NCI-H748 (cell line): Measurements from ENCODE around the gene KRTAP5-5.
"Not testable (repeated sequence)": the region's sequence is repeated elsewhere in the genome, so short reads cannot be mapped to it uniquely, and the experiment has no call there.

Experiments used
- DNase-seq: peaks from one replicate; lab custom pipeline; 2025; ENCODE audit not compliant: unreplicated experiment; lab: John Stamatoyannopoulos, UW

The KRTAP5-5 gene, protein sequence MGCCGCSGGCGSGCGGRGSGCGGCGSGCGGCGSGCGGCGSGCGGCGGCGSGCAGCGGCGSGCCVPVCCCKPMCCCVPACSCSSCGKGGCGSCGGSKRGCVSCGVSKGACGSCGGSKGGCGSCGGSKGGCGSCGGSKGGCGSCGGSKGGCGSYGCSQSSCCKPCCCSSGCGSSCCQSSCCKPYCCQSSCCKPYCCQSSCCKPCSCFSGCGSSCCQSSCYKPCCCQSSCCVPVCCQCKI

DNA sequence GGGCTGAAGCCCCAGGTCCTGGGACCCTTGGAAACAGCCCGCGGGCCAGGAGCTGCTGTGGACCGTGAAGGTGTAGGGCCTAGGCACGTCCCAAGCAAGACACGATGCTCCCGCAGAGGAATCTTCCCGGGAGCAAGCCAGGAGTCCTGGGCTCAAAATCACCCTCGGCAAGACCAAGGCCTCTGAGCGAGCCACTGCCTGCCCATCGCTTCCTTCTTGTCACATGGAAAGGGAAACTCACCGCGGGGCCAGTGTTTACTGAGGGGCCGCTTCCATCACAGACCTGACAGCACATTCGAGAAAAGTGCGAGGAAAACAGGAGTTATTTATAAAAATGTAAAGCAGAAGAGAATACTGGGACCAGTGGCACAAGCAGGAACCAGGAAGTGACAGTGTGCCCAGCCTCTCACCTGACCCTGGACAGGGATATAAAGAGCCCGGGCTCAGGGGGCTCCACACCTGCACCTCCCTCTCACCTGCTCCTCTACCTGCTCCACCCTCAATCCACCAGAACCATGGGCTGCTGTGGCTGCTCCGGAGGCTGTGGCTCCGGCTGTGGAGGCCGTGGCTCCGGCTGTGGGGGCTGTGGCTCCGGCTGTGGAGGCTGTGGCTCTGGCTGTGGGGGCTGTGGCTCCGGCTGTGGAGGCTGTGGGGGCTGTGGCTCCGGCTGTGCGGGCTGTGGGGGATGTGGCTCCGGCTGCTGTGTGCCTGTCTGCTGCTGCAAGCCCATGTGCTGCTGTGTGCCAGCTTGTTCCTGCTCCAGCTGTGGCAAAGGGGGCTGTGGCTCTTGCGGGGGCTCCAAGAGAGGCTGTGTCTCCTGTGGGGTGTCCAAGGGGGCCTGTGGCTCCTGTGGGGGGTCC lies at the start of gene KRTAP5-5:
Gene KRTAP5-5, plus strand, starts transcription at position 450 of the 860 bp plus-strand sequence. Its CDS starts 66 bp downstream, at position 516.
- DNase-seq, result no peak

DNA sequence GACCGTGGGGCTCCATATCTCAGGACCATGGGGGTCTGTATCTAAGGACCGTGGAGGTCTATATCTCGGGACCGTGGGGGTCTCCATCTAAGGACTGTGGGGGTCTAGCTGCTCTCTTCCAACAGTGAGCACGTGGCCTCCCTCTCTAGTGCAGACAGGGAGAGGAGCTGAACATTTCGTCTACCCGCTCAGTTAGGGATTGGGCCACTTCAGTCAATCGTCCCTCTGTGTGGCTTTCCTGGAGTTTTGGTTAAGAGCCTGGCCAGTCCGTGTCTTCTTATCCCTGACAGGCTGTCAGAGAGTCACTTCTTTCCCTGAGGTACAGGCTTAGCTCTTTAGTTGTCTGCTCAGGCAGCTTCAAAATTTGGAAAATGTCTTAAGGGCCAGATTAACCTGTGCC lies 47.6 kb upstream of the KRTAP5-5 start:
- no peak for DNase-seq

DNA sequence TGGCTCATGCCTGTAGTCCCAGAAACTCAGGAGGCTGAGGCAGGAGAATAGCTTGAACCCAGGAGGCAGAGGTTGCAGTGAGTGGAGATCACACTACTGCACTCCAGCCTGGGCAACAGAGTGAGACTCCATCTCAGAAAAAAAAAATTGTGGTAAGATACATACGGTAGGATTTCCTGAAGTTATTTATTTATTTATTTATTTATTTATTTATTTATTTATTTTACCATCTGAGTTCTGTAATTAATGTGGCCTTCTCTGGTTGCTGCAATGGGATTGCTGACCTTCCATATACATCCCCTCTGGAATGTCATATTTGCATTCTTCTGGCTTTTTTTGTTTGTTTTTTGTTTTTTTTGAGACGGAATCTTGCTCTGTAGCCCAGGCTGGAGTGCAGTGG lies 46.7 kb upstream of the KRTAP5-5 start:
- not testable (repeated sequence) for DNase-seq

DNA sequence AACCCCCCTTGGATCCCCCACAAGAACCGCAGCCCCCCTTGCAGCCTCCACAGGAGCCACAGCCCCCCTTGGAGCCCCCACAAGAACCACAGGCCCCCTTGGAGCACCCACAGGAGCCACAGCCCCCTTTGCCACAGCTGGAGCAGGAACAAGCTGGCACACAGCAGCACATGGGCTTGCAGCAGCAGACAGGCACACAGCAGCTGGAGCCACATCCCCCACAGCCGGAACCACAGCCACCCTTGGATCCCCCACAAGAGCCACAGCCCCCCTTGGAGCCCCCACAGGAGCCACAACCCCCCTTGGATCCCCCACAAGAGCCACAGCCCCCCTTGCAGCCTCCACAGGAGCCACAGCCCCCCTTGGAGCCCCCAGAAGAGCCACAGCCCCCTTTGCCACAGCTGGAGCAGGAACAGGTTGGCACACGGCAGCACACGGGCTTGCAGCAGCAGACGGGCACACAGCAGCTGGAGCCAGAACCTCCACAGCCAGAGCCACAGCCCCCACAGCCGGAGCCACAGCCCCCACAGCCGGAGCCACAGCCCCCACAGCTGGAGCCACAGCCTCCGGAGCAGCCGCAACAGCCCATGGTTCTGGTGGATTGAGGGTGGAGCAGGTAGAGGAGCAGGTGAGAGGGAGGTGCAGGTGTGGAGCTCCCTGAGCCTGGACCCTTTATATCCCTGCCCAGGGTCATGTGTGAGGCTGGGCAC lies 44.8 kb upstream of the KRTAP5-5 start, which contains the start of gene KRTAP5-1:
Gene KRTAP5-1, minus strand, starts transcription at position 623 of the 710 bp plus-strand sequence. Its CDS starts 34 bp downstream, at position 589.
- not testable (repeated sequence) for DNase-seq

DNA sequence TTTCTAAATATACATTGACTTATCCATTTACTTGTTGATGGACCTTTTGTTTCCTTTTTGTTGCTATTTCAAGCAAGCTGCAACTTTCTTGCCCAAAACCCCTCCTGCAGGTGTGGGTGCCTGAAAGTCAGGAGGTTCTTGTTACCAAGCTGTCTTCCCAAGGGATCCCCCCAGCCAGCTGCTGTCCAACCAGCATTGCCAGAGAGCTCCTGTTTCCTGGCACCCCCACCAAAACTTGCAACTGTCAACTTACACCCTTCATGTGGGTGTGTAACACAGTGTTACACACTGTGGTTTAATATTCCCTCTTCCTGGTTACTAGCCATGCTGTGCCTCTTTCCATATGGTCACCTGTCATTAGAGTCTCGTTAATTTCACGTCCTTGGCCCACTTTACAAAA lies 42.9 kb upstream of the KRTAP5-5 start:
- no peak for DNase-seq

DNA sequence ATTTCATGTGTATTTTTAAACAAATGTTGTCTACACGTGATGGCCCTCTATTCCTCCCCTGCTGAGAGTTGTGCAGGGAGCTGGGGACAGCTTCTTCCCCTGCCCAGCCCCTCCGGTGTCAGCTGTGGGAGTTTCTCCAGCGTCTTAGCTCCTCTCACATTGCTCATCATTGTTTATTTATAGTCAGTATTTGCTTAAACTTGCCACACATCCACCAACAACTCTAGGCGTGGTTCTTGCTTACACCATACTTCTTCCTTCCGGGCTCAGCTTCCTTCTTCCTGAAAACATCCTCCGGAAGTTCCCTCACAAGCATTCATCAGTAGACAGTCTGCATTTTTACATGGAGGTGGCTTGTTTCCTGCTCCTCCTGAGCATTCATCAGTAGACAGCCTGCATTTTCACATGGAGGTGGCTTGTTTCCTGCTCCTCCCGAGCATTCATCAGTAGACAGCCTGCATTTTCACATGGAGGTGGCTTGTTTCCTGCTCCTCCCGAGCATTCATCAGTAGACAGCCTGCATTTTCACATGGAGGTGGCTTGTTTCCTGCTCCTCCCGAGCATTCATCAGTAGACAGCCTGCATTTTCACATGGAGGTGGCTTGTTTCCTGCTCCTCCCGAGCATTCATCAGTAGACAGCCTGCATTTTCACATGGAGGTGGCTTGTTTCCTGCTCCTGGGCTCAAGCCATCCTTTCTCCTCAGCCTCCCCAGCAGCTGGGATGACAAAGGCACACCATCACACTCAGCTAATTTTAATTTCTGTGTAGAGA lies 40.2 kb upstream of the KRTAP5-5 start:
- DNase-seq, result not testable (repeated sequence)

DNA sequence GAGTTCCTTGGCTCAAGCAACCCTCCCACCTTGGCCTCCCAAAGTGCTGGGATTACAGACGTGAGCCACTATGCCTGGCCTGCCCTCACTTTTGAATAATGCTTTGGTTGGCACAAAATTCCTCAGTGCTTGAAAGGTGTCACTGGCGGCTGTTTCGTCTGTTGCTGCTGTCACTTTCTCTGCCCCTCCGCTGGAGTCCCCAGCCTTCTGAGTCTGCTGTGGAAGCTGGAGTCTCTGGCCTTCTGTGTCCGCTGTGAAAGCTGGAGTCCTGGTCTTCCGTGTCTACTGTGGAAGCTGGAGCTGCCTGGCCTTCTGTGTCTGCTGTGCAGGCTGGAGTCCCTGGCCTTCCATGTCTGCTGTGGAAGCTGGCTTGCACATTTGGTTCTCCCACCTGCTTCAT lies 39.6 kb upstream of the KRTAP5-5 start:
- DNase-seq, result no peak

DNA sequence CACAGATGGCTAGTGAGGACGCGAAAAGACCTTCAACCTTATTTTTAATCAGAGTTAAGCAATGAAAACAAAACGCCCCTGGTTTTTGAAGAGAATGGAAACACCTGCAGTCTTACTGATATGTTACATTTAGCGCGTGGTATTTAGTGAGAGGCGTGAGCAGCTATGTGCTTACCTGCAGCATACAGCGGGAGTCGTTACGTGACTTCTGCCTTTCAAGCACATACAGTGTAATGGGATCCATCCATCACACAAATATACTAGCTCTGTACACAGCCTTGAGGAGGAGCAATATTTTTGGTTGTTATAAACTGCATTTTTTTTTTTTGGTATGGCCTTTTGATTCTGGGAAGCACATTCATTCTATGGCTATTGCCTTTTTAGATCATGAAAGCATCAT lies 36.9 kb upstream of the KRTAP5-5 start:
- DNase-seq, result peak; percentile 87

DNA sequence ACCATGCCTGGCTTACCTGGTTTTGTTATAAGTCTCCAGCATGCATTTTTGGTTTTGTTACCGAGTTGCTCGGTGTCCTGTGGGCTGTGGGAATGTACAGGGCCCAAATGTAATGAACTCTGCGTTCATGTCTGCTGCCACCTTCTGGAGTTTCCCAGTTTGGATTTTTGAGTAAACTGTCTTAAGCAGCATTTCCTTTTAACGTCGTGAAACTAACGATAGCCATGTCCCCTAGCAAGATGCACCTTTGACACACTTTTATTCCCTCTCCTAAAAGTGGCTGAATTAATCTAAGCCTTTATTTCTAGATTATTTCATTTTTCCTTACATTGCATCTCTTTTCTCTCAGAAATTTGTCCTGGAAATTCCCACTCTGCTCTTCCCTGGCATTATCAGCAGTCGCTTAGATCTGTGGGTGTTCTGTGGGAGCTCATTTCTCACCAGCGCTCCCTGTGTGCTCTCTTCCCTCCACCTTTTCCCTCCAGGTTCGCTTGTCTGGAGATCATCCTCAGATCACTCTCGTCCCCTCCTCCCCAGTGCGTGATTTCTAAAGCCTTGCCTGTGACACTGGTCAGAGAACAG lies 33.5 kb upstream of the KRTAP5-5 start:
- DNase-seq, result peak; percentile 19

DNA sequence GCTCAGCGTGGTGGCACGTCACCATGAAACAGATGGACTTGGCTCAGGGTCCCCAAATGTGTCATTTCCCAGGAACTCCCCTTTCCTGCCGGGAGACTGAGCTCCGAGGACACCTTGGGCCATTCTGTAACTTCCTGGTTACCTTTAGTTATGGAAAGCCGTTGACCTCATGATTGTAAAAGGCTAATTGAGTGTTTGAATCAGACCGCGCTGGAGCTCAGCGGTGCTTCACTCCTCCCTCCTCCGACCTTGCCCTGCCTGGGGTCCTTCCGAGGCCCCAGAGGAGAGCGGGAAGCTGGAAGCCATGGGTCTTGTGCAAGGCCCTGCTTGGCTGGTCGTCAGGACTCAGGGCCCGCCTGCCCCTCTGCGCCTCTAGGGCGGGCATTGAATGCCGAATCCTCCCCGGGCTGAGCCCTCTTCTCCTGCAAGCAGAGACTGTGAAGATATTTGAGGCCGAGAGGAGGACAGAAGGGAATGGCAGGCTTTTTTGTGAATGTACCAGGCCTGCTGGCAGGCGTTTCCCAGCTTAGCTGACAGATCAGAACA lies 32.9 kb upstream of the KRTAP5-5 start:
- peak; percentile 65 for DNase-seq

DNA sequence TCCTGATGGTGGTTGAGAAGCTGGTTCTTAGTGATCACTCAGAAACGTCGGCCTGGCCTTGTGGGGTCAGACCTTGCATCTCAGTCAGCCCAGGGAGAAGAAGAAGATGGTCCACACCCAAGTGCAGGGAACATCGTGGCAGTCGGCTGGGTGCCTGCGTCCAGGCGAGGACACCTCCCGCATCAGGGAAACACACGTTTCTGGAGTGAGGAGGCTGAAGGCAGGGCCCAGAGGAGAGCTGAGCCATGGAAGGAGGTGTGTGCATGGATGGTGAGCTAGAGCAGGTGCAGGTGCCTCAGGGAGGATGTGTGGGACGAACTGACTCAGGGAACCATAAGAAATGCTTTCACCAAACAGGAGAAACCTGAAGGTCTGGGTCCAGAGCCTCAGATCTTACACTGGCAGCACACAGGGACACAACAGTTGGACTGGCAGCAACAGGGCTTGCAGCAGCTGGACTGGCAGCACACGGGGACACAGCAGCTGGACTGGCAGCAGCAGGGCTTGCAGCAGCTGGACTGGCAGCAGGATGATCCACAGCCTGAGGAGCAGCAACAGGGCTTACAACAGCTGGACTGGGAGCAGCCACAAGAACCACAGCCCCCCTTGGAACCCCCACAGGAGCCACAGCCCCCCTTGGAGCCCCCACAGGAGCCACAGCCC lies 32.1 kb upstream of the KRTAP5-5 start:
- no peak for DNase-seq

DNA sequence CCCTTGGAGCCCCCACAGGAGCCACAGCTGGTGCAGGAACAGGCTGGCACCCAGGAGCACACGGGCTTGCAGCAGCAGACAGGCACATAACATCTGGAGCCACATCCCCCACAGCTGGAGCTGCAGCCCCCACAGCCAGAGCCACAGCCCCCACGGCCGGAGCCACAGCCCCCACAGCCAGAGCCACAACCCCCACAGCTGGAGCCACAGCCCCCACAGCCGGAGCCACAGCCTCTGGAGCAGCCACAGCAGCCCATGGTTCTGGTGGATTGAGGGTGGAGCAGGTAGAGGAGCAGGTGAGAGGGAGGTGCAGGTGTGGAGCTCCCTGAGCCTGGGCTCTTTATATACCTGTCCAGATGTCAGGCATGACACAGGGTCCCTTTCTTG lies 31.6 kb upstream of the KRTAP5-5 start, which contains the start of gene KRTAP5-2:
Gene KRTAP5-2, minus strand, starts transcription at position 301 of the 387 bp plus-strand sequence. Its CDS starts 44 bp downstream, at position 257.
- no peak for DNase-seq

DNA sequence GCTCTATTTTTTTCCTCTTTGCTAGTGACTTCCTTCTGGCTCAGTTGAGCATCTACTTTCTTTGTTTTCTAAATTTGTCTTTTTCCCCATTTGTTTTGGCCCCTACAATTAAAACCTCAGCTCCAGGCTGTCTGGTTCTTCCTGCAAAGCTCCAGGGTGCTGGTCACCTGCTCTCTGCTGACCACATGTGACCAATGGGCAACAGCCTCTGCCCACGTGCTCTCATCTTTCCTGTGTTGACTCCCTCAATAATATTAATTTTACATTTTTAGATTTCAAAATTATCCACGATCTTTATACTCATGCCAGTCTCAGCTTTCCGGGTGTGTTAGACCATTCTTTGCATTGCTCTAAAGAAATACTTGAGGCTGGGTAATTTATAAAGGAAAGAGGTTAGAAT lies 31.2 kb upstream of the KRTAP5-5 start:
- not testable (repeated sequence) for DNase-seq

DNA sequence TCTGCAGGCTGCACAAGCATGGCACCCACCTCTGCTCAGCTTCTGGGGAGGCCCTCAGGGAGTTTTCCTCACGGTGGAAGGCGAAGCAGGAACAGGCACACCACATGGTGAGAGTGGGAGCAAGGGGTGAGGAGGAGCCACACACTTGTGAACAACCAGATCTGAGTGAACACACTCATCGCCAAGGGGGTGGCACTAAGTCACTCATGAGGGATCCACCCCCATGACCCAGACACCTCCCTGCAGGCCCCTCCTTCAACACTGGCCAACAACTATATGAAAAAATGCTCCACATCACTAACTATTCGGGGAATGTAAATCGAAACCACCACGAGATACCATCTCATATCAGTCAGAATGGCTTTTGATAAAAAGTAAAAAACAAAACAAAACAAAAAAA lies 30.8 kb upstream of the KRTAP5-5 start:
- DNase-seq, result no peak

DNA sequence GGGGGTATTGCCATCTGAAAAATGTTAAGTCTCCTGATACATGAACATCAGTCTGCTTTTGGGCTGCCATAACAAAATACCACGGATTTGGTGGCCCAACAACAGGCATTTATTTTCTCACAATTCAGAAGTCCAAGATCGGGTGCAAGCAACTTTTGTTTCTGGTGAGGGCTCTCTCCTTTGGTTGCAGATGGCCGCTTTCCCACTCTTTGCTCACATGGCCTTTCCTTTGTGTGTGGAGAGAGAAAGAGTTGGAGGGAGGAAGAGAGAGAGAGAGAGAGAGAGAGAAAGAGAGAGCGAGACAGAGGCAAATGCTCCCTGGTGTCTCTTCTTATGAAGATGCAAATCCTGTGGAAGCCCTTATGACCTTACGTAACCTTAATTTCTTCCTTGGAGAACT lies 28.9 kb upstream of the KRTAP5-5 start:
- no peak for DNase-seq

DNA sequence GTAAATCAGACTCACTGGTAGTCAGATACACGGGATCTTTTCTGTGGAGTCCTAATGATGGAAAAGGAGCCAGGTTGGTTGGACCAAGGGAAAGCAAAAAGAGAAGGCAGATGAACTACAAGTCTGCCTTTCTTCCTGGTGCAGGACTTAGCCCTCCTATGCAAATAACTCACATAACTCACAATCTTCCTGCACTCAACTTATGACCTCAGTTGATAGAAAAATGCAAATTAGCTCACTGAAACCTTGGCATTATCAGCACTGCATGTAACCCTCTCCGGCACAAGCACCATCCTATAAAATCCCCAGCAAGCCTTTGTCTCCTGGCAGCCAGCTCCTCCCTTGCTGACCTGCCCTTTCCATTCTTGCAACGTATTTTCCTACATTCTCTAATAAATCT lies 27.9 kb upstream of the KRTAP5-5 start:
- peak; percentile 31 for DNase-seq

DNA sequence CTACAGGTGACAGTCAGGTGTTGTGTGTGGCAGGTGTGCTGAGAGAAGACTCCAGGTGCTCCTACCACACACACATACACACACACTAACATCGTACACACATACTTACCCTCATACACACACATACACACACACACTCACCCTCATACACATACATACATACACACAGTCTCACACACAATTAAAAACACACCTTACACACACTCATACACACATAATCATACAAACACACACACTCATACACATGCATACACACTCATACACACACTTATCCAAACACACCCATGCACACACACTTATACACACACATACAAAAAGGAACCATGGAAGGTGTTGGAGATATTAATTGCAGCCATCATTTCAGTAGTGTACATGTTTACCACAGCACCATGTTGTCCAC lies 25.9 kb upstream of the KRTAP5-5 start:
- peak; percentile 86 for DNase-seq

DNA sequence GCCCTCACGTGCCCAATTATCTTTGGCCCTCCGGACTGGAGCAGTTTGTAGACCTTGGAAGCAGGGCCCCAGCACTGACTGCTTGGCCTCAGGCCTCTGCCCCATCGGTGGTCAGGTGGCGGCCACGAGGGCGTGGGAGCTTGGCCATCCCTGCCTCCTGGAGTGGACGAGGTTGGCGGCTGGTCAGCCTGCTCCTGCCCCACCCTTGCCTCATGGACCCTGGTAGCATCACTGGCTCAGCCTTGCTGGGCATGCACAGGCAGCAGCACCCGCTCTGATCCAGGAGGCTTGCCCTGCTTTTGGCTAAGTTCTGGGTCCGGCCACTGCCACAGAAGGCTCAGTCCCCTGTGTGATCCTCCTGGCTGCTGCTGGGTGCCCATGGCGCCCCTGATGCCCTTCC lies 25.4 kb upstream of the KRTAP5-5 start:
- no peak for DNase-seq

DNA sequence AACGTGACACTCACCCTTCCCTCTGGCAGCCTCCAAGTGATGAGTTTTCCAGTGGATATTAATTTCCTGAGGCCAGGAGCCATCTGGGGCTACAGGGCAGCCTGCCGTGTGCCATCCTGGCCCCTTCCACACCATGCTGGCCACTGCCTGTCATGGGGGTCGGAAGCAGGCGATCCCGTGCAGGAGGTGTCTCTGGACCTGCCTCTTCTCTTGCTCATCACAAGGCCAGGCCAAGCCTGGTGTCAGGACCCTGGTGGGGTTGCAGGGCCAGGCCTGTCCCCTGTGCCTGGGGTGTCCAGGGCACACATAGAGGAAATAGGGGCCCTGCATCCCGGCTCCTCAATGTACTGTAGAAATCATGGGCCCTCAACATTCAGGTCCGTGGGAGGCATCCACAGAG lies 24.9 kb upstream of the KRTAP5-5 start:
- no peak for DNase-seq

DNA sequence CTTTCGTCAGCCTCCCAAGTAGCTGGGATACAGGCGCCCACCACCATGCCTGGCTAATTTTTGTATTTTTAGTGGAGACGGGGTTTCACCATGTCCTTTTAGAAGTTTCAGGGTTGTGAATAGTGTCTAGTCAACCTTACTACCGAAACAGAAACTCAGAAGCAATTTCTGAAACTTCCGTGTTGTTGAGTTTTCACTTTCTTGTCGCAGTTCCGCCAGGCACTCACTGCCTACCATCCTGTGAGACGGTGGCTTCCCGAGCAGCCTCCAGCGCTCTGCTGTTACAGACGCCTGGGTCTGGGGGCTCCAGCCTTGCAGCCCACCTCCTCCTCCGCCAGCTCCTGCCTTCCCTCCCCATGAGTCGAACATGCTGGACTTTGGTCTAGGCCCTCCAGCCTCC lies 23.7 kb upstream of the KRTAP5-5 start:
- DNase-seq, result not testable (repeated sequence)
